Measurements from ENCODE around the gene FBLN2. TPM values are rescaled to one million over a fixed set of nuclear protein-coding genes. Genes with fewer than 3 reads are reported as not detected.

The FBLN2 gene
- total RNA-seq, 1 experiment from 2014 or later: 0.39 TPM

- no peak overlapping the region for H3K4me2 ChIP-seq (ENCODE audit: low read length)
- ATAC-seq (no peak), DNase-seq (ENCODE audit: low read depth, low spot score) (no peak)
- H3K79me2 ChIP-seq (ENCODE audit: insufficient read depth, low read length): no peaks in the 10 kb centered on the region
- no peak overlapping the region for H3K27ac ChIP-seq (ENCODE audit: low read depth, low read length)
- H4K20me1 ChIP-seq (ENCODE audit: insufficient read depth): no peaks in the 10 kb centered on the region
- no peak overlapping the region for H3K9ac ChIP-seq (ENCODE audit: low read length)
- intact Hi-C loops (cut with micrococcal nuclease): no loop called here
- no peaks in the 10 kb centered on the region for H3K9me3 ChIP-seq (ENCODE audit: control insufficient read depth in 1 of 2, insufficient read depth in 1 of 2, low read depth in 1 of 2, low read length in 2 of 2)
- no peak overlapping the region for H2AFZ ChIP-seq (ENCODE audit: low read depth, low read length, poor library complexity, severe bottlenecking)
- no peak for TF ChIP-seq EZH2 (IDR thresholded peaks at IDR 0.05)
- no peak for TF ChIP-seq POLR2AphosphoS5 (IDR thresholded peaks at IDR 0.05; ENCODE audit: low read depth, low read length)
- no peak for TF ChIP-seq YY1 (IDR thresholded peaks at IDR 0.05; ENCODE audit: extremely low read depth, insufficient replicate concordance, low read depth, low read length)
- no peak for TF ChIP-seq ATF3 (IDR thresholded peaks at IDR 0.05)
- TF ChIP-seq CBX3 (IDR thresholded peaks at IDR 0.05; ENCODE audit: low read depth): no peak
- no peak for TF ChIP-seq RAD21 (IDR thresholded peaks at IDR 0.05; ENCODE audit: low read depth)
- no peak for TF ChIP-seq MAX (IDR thresholded peaks at IDR 0.05)
- TF ChIP-seq EZH2phosphoT487 (IDR thresholded peaks at IDR 0.05; ENCODE audit: borderline replicate concordance): no peak
- TF ChIP-seq JUND (IDR thresholded peaks at IDR 0.05): no peak
- TF ChIP-seq ZNF274 (IDR thresholded peaks at IDR 0.05; ENCODE audit: low read depth, low read length): no peak
- TF ChIP-seq TCF7L2 (IDR thresholded peaks at IDR 0.05; ENCODE audit: borderline replicate concordance, extremely low read depth, insufficient read depth, insufficient read length): no peak
- no peaks in the 10 kb centered on the region for H3K27me3 ChIP-seq (ENCODE audit: insufficient read depth, low read length)
- no peaks in the 10 kb centered on the region for H3K9me2 ChIP-seq (ENCODE audit: insufficient read depth)
- ChIA-PET POLR2A (no interaction called here), CTCF (no interaction called here), RAD21 (ENCODE audit: low non-redundant PET in 1 of 2, low total read pairs in 2 of 2, uncharacterized antibody in 2 of 2, unreplicated experiment in 2 of 2) (no interaction called here)
- no peak overlapping the region for H3K4me3 ChIP-seq (replicated peaks in 1 of 2; ENCODE audit: low read depth in 1 of 2, low read length in 2 of 2)
- BruUV-seq (replicated peaks): no TSS peak
- no peaks in the 10 kb centered on the region for H3K36me3 ChIP-seq (ENCODE audit: control insufficient read depth in 1 of 2, insufficient read depth in 2 of 2, low read length in 2 of 2)
- peaks cover 0 to 7% of the 10 kb centered on the region in 2 experiments; a peak in 1 of 4 replicates for H3K4me1 ChIP-seq (ENCODE audit: control insufficient read depth in 1 of 2, insufficient read depth in 2 of 2, low read length in 2 of 2)
Observed at GRCh38 chr3:13565581-13566452, 16.9 kb downstream of the FBLN2 start.

All from HCT116 (cell line).